DMS153 treated with DMSO at 0.1 percent for 48 hours (cell line): ENCODE results near the gene NADK2.
"Not testable (repeated sequence)": the region's sequence is repeated elsewhere in the genome, so short reads cannot be mapped to it uniquely, and the experiment has no call there.

Source experiments
- DNase-seq: peaks from one replicate; lab custom pipeline; 2025; ENCODE audit not compliant: unreplicated experiment; lab: John Stamatoyannopoulos, UW

The NADK2 gene

DNA sequence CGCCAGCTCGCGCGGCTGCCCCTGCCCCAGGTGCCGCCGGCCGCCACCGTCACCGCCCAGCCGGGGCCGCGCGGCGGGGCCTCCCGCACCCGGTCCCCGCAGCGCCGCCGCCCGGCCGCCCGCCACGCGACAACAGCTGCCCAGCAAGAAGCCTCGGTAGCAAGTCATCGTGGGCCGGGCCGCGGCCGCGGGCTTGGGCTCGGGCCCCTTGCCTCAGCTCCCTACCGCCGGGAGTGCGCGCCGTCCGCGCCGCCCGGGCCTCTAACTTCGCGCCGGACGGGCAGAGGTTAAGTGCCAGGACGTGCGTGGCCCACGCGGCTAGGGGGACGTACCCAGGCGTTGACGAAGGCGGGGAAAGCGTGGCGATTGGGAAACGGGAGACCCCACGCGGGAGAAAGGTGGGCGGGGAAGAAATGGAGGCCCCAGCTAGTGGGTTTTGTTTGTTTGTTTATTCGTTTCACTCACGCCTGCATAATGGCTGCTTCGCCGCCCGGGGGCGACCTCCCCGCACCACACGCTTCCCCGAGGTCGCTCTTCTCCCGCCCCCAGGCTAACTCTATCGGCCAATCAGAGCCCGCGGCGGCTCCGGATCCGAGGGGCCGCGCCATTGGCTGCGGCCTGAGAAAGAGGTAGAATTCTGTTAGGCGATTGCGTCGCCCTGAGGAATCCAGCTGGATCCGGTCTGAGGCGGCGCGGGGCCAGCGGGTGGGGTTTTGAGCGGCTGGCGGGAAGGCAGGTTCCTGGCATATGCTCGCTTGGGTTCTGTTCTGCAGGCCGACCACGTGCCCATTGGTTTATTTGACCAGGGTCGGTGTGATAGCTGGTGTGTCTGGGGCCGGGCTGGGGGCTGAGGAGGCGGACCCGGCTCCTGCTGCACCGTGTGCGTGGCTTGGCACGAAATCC lies at the start of gene NADK2:
TSS of gene NADK2 (minus strand) at position 295 of the 903 bp plus-strand sequence. CDS start at position 168, 127 bp downstream.
- DNase-seq: peak; percentile 98

GRCh38 chr5:36285837-36286615 lies 44.3 kb upstream of the NADK2 start:
- DNase-seq: no peak

GRCh38 chr5:36283775-36284174 lies 42.0 kb upstream of the NADK2 start:
- not testable (repeated sequence) for DNase-seq

- no peak for DNase-seq
Measured at GRCh38 chr5:36281626-36282025, 39.9 kb upstream of the NADK2 start.

DNA sequence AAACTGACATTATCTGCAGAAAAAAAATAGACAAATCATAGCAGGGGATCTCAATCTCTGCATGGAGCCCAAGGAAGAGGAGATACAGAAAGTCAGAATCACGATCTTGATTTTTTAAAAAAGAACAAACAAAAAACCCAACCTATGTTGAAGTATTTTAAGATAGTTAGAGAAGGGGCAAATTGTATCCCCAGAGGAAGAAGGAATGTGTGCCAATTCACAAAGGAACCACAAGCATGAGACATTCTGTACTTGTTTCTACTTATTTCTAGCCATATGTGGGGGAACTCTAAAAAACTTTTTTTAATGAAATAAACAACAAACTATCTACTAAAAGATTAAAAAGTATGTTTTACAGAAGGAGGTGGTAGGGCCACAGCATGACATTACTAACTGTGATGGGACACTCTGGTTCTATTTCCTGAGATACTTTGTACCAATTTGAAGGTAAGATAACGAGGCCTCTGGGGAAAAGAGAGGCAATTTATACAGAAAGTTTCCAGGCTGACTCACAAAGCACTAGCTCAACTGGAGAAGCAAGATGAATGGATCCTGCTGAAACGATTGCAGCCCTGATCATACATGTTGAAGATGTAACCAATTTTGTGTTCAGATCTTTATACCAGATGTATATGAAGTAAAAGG lies 37.5 kb upstream of the NADK2 start:
- no peak for DNase-seq

GRCh38 chr5:36277521-36278176 lies 35.9 kb upstream of the NADK2 start:
- DNase-seq: no peak

GRCh38 chr5:36276864-36277263 lies 35.1 kb upstream of the NADK2 start:
- DNase-seq: no peak

DNA sequence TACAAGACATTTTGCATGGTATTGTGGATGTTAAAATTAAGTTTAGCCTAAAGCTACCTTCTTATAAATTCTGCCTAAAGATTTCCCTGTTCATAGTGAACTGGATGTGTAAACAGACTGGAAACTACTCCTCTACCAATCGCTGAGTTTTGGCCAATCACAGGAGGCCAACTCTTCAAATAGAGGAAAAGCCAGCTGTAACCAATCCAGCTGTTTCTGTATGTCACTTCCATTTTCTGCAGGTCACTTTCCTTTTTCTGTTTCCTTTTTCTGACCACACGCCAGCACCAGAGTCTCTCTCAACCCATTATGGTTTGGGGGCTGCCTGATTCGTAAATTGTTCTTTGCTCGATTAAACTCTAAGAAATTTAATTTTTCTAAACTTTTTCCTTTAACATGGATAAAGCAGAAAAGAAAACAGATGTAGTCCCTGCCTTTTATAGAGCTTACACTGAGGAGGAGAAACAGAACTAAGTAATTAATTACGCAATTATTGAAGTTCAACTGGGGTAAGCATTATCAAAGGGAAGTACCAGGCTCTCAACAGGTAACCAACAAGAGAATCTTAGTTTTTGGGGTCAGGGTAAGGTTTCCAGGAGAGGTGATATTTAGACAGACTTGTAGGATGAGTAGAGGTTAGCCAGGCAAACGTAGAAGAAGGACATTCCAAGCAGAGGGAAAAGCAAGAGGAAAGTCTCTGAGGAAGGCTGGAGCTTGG lies 32.2 kb upstream of the NADK2 start:
- DNase-seq: no peak

DNA sequence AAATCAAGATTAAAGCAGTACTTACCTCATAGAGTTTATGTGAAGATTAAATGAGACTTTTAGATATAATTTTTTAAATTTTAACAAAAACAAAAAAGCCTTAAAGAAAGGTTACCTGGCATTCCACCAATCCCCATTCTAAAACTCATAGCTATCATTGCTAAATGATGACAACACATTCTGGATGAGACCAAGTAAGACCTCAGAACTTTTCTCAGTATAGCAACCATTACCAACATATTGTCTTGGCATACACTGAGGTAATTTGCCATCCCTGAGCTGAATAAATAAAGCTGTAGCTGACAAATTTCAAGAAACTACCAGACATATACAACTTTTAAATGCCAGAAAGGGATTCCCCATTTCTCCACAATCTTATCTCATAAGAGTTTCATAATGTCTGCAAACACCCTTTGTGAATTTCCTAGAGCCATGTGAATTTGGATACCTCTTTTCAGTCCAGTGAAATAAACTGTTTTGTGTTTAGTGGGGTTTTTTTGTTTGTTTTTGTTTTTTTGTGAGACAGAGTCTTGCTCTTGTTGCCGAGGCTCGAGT lies 30.5 kb upstream of the NADK2 start:
- no peak for DNase-seq

GRCh38 chr5:36270876-36271575 lies 29.3 kb upstream of the NADK2 start:
- DNase-seq: no peak

GRCh38 chr5:36270175-36270574 lies 28.4 kb upstream of the NADK2 start:
- DNase-seq: no peak

- no peak for DNase-seq
Measured at GRCh38 chr5:36269478-36269877, 27.8 kb upstream of the NADK2 start.

DNA sequence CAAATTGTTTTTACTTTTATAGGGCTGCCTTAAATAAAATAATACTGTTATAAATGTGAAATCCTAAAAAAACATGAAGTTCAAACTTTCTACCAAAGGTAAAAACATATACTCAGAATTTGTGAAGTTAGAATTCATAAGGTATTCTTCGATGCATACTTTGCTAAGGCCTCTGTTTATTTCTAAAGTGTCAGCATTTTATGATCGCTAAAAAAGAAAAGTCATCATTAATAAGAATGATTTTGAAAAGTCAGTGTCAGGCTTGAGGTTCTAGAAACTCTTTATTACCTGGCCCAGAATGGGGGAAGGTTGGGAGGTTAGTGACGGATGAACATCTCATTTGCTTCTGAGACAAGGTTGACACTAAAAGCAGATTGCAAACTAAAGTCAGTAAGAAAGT lies 26.2 kb upstream of the NADK2 start:
- DNase-seq: no peak

DNA sequence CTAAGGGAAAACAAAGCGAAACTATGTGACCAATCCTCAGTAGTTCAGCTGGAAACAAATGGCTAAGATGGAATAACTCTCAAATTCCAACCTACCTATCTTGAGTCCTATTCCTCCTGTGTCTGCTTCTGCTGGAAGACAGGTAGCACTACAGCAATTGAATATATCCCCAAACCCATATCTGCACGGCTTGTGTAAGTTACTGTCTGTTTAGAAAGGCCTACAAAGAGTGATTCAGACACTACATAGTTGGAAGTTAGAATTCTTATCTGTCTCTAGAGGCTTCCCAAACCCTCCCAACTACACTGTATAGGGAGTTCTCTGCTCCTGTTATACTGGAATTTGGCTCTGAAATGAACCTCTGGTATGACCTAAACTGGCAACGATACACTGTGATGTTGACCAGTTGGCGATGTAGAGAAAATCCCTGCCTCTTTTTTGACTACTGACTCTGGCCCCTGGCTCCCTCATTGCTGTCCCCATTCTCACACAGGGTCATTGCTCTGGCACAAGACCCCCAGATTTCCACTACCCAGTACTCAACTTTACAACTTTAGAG lies 22.6 kb upstream of the NADK2 start:
- no peak for DNase-seq

GRCh38 chr5:36261186-36261585 lies 19.5 kb upstream of the NADK2 start:
- DNase-seq: no peak

DNA sequence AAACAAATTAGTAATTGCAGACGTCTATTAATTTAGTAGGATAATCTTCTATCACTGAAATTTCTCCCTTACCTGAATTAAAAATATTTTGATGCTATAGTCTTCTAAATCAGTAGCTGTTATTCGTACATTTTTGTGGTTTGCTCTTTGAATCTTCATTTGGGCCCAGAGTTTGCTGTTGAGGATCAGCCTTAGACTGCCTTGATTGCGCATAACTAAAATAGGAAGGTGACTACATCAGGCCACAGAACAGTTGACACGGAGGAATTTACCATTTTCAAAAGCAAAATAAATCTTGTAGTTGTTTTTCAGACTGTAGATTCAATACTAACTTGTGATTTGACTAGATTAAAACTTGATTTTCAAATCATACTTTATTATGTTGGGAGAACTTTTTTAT lies 11.8 kb upstream of the NADK2 start:
- DNase-seq: no peak

- no peak for DNase-seq
Measured at GRCh38 chr5:36252722-36253365, 11.1 kb upstream of the NADK2 start.

DNA sequence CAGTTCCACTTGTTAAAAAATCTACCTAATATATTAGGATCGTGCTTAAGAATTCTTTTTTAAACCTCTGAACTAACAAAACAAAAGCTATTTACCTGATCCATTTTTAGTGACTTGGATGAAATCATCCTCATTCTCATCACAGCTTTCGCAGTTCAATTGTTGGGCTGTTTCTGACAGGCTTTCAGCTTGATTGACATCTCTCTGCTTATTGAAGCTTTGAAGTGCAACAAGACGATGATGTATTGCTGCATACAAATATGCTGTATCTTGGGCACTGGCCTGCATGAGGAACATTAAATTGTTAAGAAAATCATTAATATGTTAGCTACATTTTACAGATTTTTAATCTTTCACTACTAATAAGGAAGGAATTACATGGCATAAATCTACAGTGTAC lies 9.5 kb upstream of the NADK2 start:
- DNase-seq: no peak

DNA sequence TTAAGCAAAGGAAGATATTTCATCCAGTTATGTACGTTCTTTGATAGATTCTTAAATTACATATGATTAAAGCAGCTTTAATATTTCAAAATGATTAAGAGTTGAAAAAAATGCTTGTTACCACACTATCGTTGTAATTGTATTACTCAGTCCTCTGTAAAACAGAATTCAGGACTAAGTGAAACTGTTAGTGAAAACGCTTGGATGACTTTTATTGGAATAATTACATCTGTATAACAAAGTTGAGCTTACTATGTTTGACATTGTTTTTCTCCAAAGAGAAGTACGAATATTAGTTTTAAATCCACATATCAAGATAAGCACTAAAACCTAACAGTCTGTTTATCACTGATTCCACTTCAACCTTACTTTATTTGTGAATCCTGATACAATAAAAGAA lies 8.7 kb upstream of the NADK2 start:
- no peak for DNase-seq
